WTC11 (cell line): ENCODE measurements around the gene CORO6. TPM values are rescaled to one million over a fixed set of nuclear protein-coding genes. Genes with fewer than 3 reads are reported as not detected.
A peak's percentile ranks its signal among the peaks of the same experiment; 100 is the strongest.

ENCODE experiments used
- ATAC-seq: fragments of 200-7000 bp; cut with Tn5 transposase; 2 replicates; pipeline ENCODE4 v1.10.0; 2021; ENCODE audit warnings: mild to moderate bottlenecking, moderate library complexity
- CTCF ChIA-PET: fragments of 300-600 bp; sonication (Branson Sonifier 250); formaldehyde crosslinking; loops from one replicate; lab custom pipeline; 2021; ENCODE audit warnings: antibody characterized with exemption; lab: Charles Lee
- POLR2A ChIA-PET: fragments of 350-600 bp; sonication (Branson Sonifier 250); formaldehyde crosslinking; loops from one replicate; lab custom pipeline; 2021; ENCODE audit warnings: antibody characterized with exemption; lab: Charles Lee
- DNase-seq: peaks from one replicate; pipeline ENCODE4 v3.0.0; 2021; ENCODE audit warnings: low spot score
- H3K27ac Mint-ChIP-seq: 2 replicates; pipeline ENCODE4 v1.8.0; 2021; ENCODE audit warnings: mixed read lengths
- H3K27me3 Mint-ChIP-seq: 2 replicates; pipeline ENCODE4 v1.8.0; 2021; ENCODE audit warnings: low read depth, mild to moderate bottlenecking, moderate library complexity, mixed read lengths
- H3K36me3 Mint-ChIP-seq: 2 replicates; pipeline ENCODE4 v1.8.0; 2021; ENCODE audit warnings: mixed read lengths
- H3K4me1 Mint-ChIP-seq: 2 replicates; pipeline ENCODE4 v1.8.0; 2022; ENCODE audit warnings: mixed read lengths
- H3K4me3 Mint-ChIP-seq: 2 replicates; pipeline ENCODE4 v1.8.0; 2021; ENCODE audit warnings: mild to moderate bottlenecking, moderate library complexity, mixed read lengths
- H3K9me3 Mint-ChIP-seq: 2 replicates; pipeline ENCODE4 v1.8.0; 2021; ENCODE audit warnings: mixed read lengths
- CTCF ChIP-seq: fragments of 200-600 bp; IDR thresholded peaks from 2 replicates; pipeline ENCODE4 v1.8.0; 2022; ENCODE audit warnings: antibody characterized with exemption
- EMX1 ChIP-seq: fragments of 250-450 bp; sonication (Bioruptor Pico); IDR thresholded peaks from 2 replicates; pipeline ENCODE4 v1.8.0; 2021; ENCODE audit warnings: mild to moderate bottlenecking
- FOXJ3 ChIP-seq: sonication (generic); formaldehyde crosslinking; IDR thresholded peaks from 2 replicates; pipeline ENCODE4 v1.9.0; 2021; ENCODE audit warnings: missing genetic modification reagents, mild to moderate bottlenecking, borderline replicate concordance
- MAX ChIP-seq: sonication (generic); formaldehyde crosslinking; IDR thresholded peaks from 2 replicates; pipeline ENCODE4 v1.8.0; 2022; ENCODE audit warnings: mild to moderate bottlenecking, missing genetic modification reagents
- NR1H2 ChIP-seq: sonication (generic); formaldehyde crosslinking; IDR thresholded peaks from 2 replicates; pipeline ENCODE4 v1.9.0; 2021; ENCODE audit warnings: mild to moderate bottlenecking, moderate library complexity, missing genetic modification reagents
- NR3C1 ChIP-seq: sonication (generic); formaldehyde crosslinking; conservative IDR thresholded peaks from 2 replicates; pipeline ENCODE4 v1.8.1; 2023; ENCODE audit warnings: low read depth, mild to moderate bottlenecking, missing genetic modification reagents
- SP1 ChIP-seq: sonication (generic); formaldehyde crosslinking; conservative IDR thresholded peaks from 2 replicates; pipeline ENCODE4 v1.8.1; 2022; ENCODE audit warnings: missing genetic modification reagents
- STAT6 ChIP-seq: sonication (generic); formaldehyde crosslinking; conservative IDR thresholded peaks from 2 replicates; pipeline ENCODE4 v1.8.1; 2023; ENCODE audit warnings: mild to moderate bottlenecking, low read depth, missing genetic modification reagents, moderate library complexity
- TEAD1 ChIP-seq: sonication (generic); formaldehyde crosslinking; IDR thresholded peaks from 2 replicates; pipeline ENCODE4 v1.8.0; 2022; ENCODE audit warnings: mild to moderate bottlenecking, missing genetic modification reagents
- USF1 ChIP-seq: sonication (generic); formaldehyde crosslinking; IDR thresholded peaks from 2 replicates; pipeline ENCODE4 v1.8.0; 2022; ENCODE audit warnings: mild to moderate bottlenecking, missing genetic modification reagents
- ZNF121 ChIP-seq: sonication (generic); formaldehyde crosslinking; IDR thresholded peaks from 2 replicates; pipeline ENCODE4 v1.8.0; 2023; ENCODE audit warnings: missing genetic modification reagents
- ZNF281 ChIP-seq: sonication (generic); formaldehyde crosslinking; IDR thresholded peaks from 2 replicates; pipeline ENCODE4 v1.8.0; 2023; ENCODE audit warnings: mild to moderate bottlenecking, missing genetic modification reagents
- ZSCAN18 ChIP-seq: fragments of 250-450 bp; sonication (Bioruptor Pico); IDR thresholded peaks from 2 replicates; pipeline ENCODE4 v2.1.2; 2022; ENCODE audit warnings: mild to moderate bottlenecking, moderate library complexity
- total RNA-seq: library from RNA; stranded (reverse); gene quantifications from 3 replicates; pipeline ENCODE4 v1.2.3, GENCODE V29; 2021
- TF ChIP-seq, protein P1 (sequence below): sonication (generic); formaldehyde crosslinking; IDR thresholded peaks from 2 replicates; pipeline ENCODE4 v1.8.1; 2023; ENCODE audit warnings: mild to moderate bottlenecking, missing genetic modification reagents, moderate library complexity

The CORO6 gene
- total RNA-seq, 1 experiment from 2014 or later = 8.9 TPM

DNA sequence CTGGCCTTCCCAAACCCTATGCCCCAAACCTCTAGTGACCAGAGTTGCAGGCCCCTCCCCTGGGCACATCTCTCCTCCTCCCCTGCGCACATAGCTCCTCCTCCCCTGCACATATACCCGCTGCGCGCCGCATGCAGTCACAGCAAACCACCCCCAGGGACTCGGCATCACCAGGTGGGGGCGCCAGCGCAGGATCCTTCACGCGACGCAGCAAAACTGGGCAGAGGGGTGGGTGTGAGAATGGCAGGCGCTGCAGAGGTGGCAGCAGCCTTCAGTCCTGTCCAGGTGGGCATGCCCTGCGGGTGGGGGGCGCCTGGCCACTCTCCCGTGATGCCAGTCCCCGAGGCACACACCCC, 5.6 kb downstream of the CORO6 start (continued):
- TF ChIP-seq ZNF281 (CRISPR knock-in tag) (peak; percentile 83; the same call in 1 of the 2 replicates), ZSCAN18 (no peak), EMX1 (CRISPR knock-in tag) (0 out of 2 replicates have a peak, but pooled peaks have one; percentile 11), MAX (CRISPR knock-in tag) (peak; percentile 78; the same call in 1 of the 2 replicates), FOXJ3 (no peak), NR3C1 (CRISPR knock-in tag) (no peak), CTCF (peak; percentile 49), TEAD1 (CRISPR knock-in tag) (0 out of 2 replicates have a peak, but pooled peaks have one; percentile 37), SP1 (CRISPR knock-in tag) (no peak; the same call in 1 of the 2 replicates), STAT6 (CRISPR knock-in tag) (no peak)
- TF ChIP-seq, protein P1, sequence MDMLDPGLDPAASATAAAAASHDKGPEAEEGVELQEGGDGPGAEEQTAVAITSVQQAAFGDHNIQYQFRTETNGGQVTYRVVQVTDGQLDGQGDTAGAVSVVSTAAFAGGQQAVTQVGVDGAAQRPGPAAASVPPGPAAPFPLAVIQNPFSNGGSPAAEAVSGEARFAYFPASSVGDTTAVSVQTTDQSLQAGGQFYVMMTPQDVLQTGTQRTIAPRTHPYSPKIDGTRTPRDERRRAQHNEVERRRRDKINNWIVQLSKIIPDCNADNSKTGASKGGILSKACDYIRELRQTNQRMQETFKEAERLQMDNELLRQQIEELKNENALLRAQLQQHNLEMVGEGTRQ (CRISPR knock-in tag) = 0 out of 2 replicates have a peak, but pooled peaks have one; percentile 11

- Mint-ChIP-seq H3K4me3 (peak overlapping the region; percentile 80), H3K4me1 (peaks cover 47% of the 10 kb centered on the region), H3K27me3 (peaks cover 80% of the 10 kb centered on the region), H3K27ac (no peak overlapping the region), H3K36me3 (no peaks in the 10 kb centered on the region)
- CTCF ChIA-PET = interaction anchor here (0.6 to 9.2 kb wide), 64 partner anchors 9 to 664 kb away, joined by 3 to 272 read pairs (median 5); partner anchors contain the start of genes ABHD15, ANKRD13B, MYO18A and NUFIP2
- no peak for DNase-seq
- POLR2A ChIA-PET = interaction anchor here (1.0 to 2.1 kb wide), 4 partner anchors 16 to 25 kb away, joined by 3 to 12 read pairs (median 4); partner anchors contain the start of gene ANKRD13B
- no peak for ATAC-seq
- TF ChIP-seq USF1 (CRISPR knock-in tag) (0 out of 2 replicates have a peak, but pooled peaks have one; percentile 2), NR1H2 (CRISPR knock-in tag) (no peak), ZNF121 (CRISPR knock-in tag) (0 out of 2 replicates have a peak, but pooled peaks have one; percentile 9)
- TF ChIP-seq, all 79 proteins: peak for 2
- no peaks in the 10 kb centered on the region for H3K9me3 Mint-ChIP-seq
These were observed 6.2 kb downstream of the CORO6 start for GRCh38 chr17:29616300-29617048.
